SKM-1 (cell line): ENCODE measurements around the gene MAP1B.
"Not testable (repeated sequence)": the region's sequence is repeated elsewhere in the genome, so short reads cannot be mapped to it uniquely, and the experiment has no call there.

Experiments
- DNase-seq: peaks from one replicate; lab custom pipeline; 2025; ENCODE audit not compliant: unreplicated experiment; lab: John Stamatoyannopoulos, UW

Gene MAP1B

GRCh38 chr5:72107131-72107900 lies at the start of gene MAP1B:
Gene MAP1B (plus strand): TSS chr5:72107475. CDS start chr5:72107532, 57 bp downstream.
- no peak for DNase-seq

DNA sequence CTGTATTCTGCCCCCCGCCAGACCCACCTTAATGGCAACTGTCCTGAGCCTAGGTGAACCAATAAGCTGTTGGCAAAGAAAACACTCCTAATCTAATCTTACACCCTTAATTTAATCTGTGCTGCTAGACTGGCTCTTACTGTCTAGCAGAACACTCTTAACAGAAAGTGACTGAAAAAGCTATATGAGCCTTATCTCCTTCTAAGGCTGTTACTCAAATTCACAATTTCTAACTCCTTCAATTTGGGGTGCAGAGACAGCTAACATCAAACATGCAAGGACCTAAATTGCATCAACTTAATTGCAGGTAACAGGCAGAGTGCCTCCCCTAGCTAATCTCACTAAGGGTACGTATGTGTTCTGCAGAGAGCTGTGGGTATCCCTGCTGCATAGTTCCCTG lies 49.5 kb upstream of the MAP1B start:
- DNase-seq = no peak

DNA sequence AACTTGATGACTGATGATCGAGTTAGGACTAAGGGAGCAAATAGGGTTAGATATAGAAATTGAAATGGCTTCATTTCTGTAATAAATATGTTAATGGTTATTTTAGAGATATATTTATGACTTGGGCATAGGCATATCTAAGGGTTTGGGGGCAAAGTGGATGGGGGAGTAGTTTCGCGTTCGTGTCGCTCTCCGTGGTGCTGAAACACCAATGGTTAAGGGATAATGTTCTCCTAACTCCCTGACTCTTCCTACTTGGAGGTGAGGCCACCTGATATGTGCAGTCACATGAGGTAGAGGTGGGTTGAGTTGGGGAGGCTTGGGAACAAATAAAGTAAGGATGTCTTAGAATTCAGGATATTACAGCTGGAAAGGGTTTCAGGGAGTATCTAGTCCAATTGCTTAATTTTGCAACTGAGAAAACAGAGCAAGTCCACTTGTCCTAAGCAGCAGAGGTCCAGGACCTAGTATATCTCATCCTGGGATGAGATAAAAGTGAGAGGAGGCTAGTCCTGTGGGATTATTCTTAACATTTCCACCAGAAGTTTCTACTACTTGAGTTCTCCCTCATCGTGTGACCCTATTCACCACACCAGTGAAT lies 44.0 kb upstream of the MAP1B start:
- DNase-seq = no peak

DNA sequence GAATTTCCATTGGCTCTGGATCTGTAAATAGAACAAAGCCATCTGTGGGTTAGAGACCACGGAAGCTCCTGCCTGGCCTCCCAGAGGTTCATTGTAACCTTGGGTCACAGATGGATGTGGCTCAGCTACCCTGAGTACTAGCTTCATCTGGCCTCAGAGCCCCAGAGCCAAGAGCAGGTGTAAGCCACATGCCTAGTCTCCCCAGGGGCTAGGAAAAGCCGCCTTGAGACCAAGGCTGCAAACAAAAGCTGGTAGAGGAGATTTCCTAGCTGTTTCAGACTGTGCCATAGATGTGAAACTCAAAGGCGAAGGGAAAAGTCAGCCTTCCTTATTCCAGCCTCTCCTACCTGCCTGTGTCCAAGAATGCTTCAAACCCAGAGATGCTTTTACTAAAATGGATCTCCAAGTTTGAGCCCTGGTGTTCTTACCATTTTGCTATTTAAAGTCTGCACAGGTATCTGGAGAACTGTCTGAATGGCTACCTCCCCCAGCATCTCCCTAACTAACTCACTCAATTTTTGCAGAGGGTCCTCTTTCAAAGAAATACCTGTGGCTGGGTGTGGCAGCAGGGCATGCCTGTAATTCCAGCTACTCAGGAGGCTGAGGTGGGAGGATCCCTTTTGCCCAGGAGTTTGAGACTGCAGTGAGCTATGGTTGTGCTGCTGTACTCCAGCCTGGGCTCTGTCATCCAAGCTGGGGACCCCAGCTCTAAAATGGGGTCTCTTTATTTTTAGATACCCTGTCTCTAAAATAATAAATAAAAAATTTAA lies 42.3 kb upstream of the MAP1B start:
- DNase-seq = no peak

- DNase-seq = no peak
Measured at GRCh38 chr5:72065751-72066255, 41.5 kb upstream of the MAP1B start.

GRCh38 chr5:72066705-72067107 lies 40.6 kb upstream of the MAP1B start:
- DNase-seq = no peak

DNA sequence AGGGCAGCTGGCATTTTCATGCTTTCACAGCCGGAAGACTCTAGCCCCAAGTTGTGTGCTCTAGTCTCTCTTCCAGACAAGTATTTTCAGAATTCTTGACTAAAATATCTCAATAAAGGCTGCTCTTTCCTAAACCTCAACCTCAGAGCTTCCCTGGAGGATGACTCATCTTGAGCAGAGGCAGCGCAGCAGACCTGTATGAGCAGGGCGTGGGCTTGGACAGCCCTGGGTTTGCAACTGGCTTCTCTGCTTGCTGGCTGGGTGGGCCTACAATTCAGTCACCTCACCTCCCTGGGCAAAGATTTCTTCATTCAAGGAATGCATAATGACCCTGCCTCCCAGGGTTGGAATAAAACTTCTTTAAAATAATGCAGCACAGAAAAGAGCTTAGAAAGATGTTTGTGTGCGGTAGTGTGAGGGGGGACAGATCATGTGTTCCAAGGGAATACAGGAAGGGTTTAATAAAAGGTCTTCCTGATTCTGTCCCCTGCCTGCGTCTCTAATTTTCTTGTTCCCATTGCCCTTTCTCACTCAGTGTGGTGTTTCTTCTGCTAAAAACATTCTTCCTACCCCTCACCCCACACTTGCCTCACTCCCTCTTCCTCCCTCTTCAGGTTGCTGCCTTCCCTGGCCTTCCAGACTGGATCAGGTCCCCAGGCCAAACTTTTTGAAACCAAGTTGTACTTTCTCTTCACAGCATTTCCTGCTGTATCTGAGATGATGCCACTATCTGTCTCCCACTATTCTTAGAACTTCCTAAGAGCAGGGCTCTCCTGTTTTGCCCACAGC lies 39.4 kb upstream of the MAP1B start:
- no peak for DNase-seq

DNA sequence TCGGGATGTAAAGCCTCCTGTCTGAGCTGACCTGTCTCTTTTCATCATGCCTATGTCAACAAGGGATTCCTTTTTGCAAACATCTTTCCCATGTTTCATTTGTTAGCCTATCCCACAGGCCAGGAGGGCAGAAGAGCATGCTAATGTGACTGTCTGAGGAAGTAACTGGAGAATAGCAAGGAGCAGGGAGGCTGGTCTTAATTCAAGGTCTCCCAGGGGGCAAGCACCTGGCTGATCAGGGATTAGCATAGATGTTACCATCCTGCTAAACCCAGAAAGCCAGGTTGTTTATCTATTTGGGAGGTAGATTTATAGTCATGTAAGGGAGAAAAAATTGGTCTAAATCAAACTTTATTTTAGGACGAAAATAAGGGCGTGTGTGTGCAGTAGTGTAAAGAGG lies 36.7 kb upstream of the MAP1B start:
- DNase-seq = no peak

DNA sequence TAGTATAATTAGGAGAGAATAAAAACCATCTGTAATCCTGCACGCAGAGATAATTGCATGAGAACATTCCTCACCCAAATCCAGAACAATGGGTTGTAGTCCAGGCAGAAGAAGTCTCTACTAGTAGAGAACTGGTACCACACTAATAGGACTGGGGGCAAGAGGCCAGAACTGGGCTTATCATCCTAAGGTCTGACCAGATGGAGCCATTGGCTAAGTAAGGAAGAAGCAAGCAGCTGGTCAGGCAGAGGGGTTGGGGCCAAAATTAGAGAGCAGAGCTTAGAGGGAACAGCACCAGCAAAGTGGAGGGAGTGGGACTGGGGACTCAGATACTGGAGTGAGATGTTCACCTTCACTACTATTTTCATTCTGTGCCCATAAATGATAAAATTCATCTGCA lies 35.4 kb upstream of the MAP1B start:
- no peak for DNase-seq

DNA sequence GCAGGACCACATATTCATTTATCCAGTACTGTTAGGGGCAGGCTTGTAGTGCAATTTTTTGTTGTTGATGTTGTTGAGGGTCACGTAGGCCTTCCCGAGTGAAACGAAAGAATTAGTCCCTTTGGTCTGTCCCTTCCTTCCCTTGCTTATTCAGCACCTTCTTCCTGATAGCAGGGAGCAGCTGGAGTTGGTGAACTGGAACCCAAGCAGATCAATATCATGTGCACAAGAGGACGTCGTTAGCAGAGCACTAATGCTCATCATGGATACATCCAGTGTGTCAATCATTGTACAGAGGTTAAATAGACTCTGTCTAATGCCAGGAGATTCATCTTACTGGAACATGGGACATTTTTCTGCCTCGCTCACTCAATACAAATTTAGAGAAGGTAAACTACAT lies 33.0 kb upstream of the MAP1B start:
- no peak for DNase-seq

GRCh38 chr5:72075461-72075860 lies 31.8 kb upstream of the MAP1B start:
- no peak for DNase-seq

GRCh38 chr5:72076621-72077300 lies 30.5 kb upstream of the MAP1B start:
- no peak for DNase-seq

DNA sequence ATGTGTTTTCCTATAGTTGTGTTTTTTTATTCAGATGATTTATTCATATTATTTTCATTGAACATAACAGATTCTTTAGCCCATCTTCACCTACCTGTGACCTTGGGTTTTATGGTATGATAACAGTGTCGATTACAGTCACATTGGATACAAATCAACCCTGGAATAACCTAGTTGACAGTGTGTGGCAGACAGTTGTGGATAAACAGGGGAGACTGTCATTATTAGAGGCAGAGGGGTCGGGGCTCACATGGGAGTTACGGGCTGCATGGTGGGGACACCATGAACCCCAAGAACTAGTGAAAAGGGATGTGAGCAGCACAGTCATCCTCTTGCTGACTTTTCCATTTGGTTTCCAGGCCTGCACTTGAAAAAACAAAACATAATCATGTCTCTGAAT lies 29.9 kb upstream of the MAP1B start:
- DNase-seq = no peak

- DNase-seq = no peak
Measured at GRCh38 chr5:72079288-72079687, 28.0 kb upstream of the MAP1B start.

DNA sequence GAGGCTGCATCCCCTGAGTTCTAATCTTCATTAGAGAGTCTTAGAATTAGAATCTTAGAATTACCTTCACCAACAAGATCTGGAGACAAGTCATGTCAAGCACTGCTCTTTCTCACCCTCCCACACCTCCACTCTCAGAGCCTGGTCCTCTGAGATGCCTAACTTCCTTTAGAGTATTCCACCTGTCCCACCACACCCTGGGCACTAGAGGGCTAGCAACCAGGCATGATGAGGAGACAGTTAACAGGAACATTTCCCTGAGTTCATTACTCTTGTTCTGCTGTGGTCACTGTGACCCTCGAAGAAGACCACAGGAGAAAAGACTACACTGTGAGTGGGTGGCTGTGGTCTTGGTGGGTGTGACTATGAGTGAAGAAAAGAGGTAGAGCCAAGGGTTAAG lies 25.2 kb upstream of the MAP1B start:
- no peak for DNase-seq

DNA sequence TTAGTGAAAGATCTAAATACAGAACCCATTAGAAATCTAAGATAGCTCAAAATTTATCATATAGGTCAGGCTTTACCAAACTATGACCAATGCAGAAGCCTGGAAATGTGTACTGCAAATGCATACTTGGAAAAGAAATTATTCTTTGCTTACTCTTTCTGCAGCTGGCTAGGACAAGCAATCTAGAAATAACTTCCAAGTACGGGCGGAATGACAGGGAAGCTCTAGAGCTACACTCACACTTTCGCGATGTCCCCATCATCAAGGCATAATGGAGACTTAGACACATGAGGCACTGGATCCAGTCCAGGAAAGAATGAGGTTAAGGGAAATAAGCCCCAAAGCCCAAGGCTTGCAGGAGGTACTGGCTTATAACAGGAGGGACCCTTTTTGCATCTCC lies 22.4 kb upstream of the MAP1B start:
- DNase-seq = no peak

DNA sequence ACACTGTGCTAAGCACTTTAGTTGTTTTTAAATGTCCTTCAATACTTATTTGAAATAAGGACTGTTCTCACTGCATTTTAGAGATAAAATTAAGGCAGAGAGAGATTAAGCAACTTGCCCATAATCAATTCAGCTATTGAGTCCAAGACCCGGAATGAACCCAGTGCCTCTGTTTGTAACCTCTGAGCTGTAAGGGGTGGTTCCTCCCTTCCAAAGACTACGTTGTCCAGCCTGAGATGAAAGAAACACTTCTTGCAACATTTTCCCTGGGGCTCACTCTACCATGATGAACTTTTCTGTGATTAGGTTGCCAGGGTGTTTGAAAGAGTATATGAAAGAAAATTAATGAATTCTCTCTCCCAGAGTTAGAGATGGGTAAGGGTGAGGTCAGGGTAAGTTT lies 22.0 kb upstream of the MAP1B start:
- no peak for DNase-seq

GRCh38 chr5:72089713-72090112 lies 17.6 kb upstream of the MAP1B start:
- not testable (repeated sequence) for DNase-seq

GRCh38 chr5:72092074-72092473 lies 15.2 kb upstream of the MAP1B start:
- DNase-seq = no peak

DNA sequence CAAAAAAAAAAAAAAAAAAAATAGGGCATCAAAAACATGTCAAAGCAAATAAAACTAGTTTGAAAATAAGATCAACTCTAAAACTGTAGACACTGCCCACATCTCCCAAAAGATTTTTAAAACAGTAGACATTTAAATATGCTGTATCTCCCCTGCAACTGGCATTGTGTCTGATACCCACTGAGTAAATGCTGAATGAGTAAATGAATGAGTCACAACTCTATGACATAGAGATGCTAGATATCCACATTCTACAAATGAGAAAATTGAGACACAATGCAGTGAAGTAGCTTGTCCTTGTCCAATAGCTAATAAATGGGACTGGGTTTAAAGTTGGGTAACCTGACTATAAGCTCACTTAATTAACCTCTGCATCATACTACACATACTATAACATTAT lies 14.1 kb upstream of the MAP1B start:
- DNase-seq = no peak

DNA sequence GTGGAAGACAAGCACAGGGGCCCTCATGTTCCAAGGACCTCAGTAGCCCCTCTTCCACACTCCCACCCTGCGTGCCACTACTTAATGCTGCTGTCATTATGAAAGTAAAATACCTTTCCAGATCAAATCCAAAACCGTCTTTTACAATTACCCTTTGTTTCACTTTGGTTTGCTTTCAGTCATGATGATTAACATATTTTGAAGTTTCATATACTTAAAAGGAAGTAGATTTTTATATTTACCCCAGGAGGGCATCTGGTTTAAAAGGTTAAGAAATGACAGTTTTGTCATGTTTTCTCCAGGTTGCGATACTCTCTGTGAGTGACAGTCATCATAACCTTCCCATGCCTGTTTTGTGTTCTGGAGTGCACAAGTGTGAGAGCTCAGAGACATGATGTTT lies 13.5 kb upstream of the MAP1B start:
- no peak for DNase-seq
